ENCODE data around the gene PPP3CB. TPM values are rescaled to one million over a fixed set of nuclear protein-coding genes. Genes with fewer than 3 reads are reported as not detected.

The PPP3CB gene
- polyA plus RNA-seq, 3 donors, result 4.8 to 18.9 (median 6.5) TPM

DNA sequence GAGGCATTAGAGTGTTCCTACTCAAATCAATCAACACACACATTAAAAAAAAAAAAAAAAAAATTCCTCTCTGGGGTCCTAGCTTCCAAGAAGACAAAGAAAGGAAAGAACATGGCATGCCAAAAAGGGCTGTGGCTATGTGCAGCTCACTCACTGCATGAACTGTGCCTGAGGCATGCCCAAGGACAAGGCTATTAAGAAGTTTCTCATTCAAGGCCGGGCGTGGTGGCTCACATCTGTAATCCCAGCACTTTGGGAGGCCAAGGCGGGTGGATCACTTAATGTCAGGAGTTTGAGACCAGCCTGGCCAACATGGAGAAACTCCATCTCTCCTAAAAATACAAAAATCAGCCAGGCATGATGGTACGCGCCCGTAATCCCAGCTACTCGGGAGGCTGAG lies 41.9 kb upstream of the PPP3CB start:
- peaks cover 0 to 2% (median 1%) of the 10 kb centered on the region in 3 donors for H3K27me3 Mint-ChIP-seq (ENCODE audit: low read depth in 3 of 3)
- H3K36me3 ChIP-seq (replicated peaks in 1 of 2; ENCODE audit: control insufficient read depth in 1 of 2, insufficient read depth in 2 of 2, low read length in 2 of 2), result no peaks in the 10 kb centered on the region
- DNase-seq, result no peak
- intact Hi-C loops (cut with micrococcal nuclease), result no loop called here
- H3K4me3 Mint-ChIP-seq, result no peak overlapping the region
- 97% methylated on average over 6 of the region's 7 CpGs for WGBS (ENCODE audit: insufficient coverage)
- H3K4me1 ChIP-seq (ENCODE audit: control insufficient read depth in 1 of 2, insufficient read depth in 2 of 2, low read length in 2 of 2), result no peaks in the 10 kb centered on the region
- peaks cover 0 to 1% (median 0%) of the 10 kb centered on the region in 7 donors for H3K9me3 Mint-ChIP-seq
- no peak overlapping the region for H3K27ac ChIP-seq (ENCODE audit: low read depth in 1 of 2, low read length in 2 of 2)
- no peak overlapping the region for H3K27ac Mint-ChIP-seq
- H4K20me1 ChIP-seq (ENCODE audit: insufficient read depth, low read length), result no peaks in the 10 kb centered on the region
- H3K79me2 ChIP-seq (ENCODE audit: insufficient read depth, low read length), result no peaks in the 10 kb centered on the region
- H3K27me3 ChIP-seq (ENCODE audit: control insufficient read depth in 2 of 2, insufficient read depth in 2 of 2, low read length in 2 of 2), result no peaks in the 10 kb centered on the region
- H3K36me3 Mint-ChIP-seq, result peaks cover 2% of the 10 kb centered on the region in 2 donors
- H3K9me3 ChIP-seq (replicated peaks in 1 of 2; ENCODE audit: control insufficient read depth in 1 of 2, insufficient read depth in 1 of 2, low read length in 2 of 2), result no peaks in the 10 kb centered on the region
- H3K4me3 ChIP-seq (replicated peaks in 1 of 3; ENCODE audit: low read depth in 2 of 3, low read length in 3 of 3), result no peak overlapping the region
- no peak overlapping the region for H2AFZ ChIP-seq (ENCODE audit: insufficient read depth, low read depth, low read length, poor library complexity, severe bottlenecking)
- H3K4me1 Mint-ChIP-seq, result no peaks in the 10 kb centered on the region
- H3K9ac ChIP-seq (ENCODE audit: insufficient read depth, low read length, poor library complexity, severe bottlenecking), result no peak overlapping the region
- TF ChIP-seq, protein P1, sequence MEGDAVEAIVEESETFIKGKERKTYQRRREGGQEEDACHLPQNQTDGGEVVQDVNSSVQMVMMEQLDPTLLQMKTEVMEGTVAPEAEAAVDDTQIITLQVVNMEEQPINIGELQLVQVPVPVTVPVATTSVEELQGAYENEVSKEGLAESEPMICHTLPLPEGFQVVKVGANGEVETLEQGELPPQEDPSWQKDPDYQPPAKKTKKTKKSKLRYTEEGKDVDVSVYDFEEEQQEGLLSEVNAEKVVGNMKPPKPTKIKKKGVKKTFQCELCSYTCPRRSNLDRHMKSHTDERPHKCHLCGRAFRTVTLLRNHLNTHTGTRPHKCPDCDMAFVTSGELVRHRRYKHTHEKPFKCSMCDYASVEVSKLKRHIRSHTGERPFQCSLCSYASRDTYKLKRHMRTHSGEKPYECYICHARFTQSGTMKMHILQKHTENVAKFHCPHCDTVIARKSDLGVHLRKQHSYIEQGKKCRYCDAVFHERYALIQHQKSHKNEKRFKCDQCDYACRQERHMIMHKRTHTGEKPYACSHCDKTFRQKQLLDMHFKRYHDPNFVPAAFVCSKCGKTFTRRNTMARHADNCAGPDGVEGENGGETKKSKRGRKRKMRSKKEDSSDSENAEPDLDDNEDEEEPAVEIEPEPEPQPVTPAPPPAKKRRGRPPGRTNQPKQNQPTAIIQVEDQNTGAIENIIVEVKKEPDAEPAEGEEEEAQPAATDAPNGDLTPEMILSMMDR (IDR thresholded peaks at IDR 0.05), result no peak
- H3K4me2 ChIP-seq (replicated peaks; ENCODE audit: extremely low read depth, low read length, poor library complexity, severe bottlenecking), result no peak overlapping the region

DNA sequence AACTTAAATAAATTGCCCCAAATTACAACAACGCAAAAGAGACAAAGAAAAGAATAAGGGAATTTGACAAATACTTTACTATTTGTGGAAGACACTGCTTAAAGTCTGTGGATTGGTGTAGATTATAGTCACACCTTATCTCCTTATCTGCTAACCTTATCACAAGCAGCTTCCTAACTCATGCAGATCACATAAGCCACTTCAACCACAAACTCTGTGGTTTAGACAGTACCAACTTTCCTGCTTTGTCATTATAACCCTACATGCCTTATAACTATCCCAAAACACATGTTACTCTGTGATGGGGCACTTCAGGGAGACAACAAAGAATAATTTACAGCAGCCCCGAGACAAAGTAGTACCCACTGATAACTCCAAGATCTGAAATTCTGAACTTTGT lies 41.5 kb upstream of the PPP3CB start:
- no peaks in the 10 kb centered on the region for H4K20me1 ChIP-seq (ENCODE audit: insufficient read depth, low read length)
- no peak overlapping the region for H2AFZ ChIP-seq (ENCODE audit: insufficient read depth, low read depth, low read length, poor library complexity, severe bottlenecking)
- H3K9me3 ChIP-seq (replicated peaks in 1 of 2; ENCODE audit: control insufficient read depth in 1 of 2, insufficient read depth in 1 of 2, low read length in 2 of 2), result no peaks in the 10 kb centered on the region
- no peak overlapping the region for H3K4me2 ChIP-seq (replicated peaks; ENCODE audit: extremely low read depth, low read length, poor library complexity, severe bottlenecking)
- H3K9me3 Mint-ChIP-seq, result peaks cover 0 to 1% (median 0%) of the 10 kb centered on the region in 7 donors
- no peak overlapping the region for H3K4me3 ChIP-seq (replicated peaks in 1 of 3; ENCODE audit: low read depth in 2 of 3, low read length in 3 of 3)
- 20% methylated on average over 1 of the region's 2 CpGs for WGBS (ENCODE audit: insufficient coverage)
- no peaks in the 10 kb centered on the region for H3K79me2 ChIP-seq (ENCODE audit: insufficient read depth, low read length)
- no peaks in the 10 kb centered on the region for H3K4me1 ChIP-seq (ENCODE audit: control insufficient read depth in 1 of 2, insufficient read depth in 2 of 2, low read length in 2 of 2)
- H3K27ac Mint-ChIP-seq, result no peak overlapping the region
- peaks cover 2% of the 10 kb centered on the region in 2 donors for H3K36me3 Mint-ChIP-seq
- DNase-seq, result no peak
- TF ChIP-seq, protein P1 (IDR thresholded peaks at IDR 0.05), result no peak
- no peaks in the 10 kb centered on the region for H3K4me1 Mint-ChIP-seq
- no peaks in the 10 kb centered on the region for H3K36me3 ChIP-seq (replicated peaks in 1 of 2; ENCODE audit: control insufficient read depth in 1 of 2, insufficient read depth in 2 of 2, low read length in 2 of 2)
- no peak overlapping the region for H3K9ac ChIP-seq (ENCODE audit: insufficient read depth, low read length, poor library complexity, severe bottlenecking)
- no peak overlapping the region for H3K27ac ChIP-seq (ENCODE audit: low read depth in 1 of 2, low read length in 2 of 2)
- peaks cover 0 to 2% (median 0%) of the 10 kb centered on the region in 3 donors for H3K27me3 Mint-ChIP-seq (ENCODE audit: low read depth in 3 of 3)
- intact Hi-C loops (cut with micrococcal nuclease), result no loop called here
- H3K4me3 Mint-ChIP-seq, result no peak overlapping the region
- no peaks in the 10 kb centered on the region for H3K27me3 ChIP-seq (ENCODE audit: control insufficient read depth in 2 of 2, insufficient read depth in 2 of 2, low read length in 2 of 2)

All from CD14-positive monocyte (primary cell).